Measurements from ENCODE around the gene DNAL4.
A peak's percentile ranks its signal among the peaks of the same experiment; 100 is the strongest.

DNAL4 gene

DNA sequence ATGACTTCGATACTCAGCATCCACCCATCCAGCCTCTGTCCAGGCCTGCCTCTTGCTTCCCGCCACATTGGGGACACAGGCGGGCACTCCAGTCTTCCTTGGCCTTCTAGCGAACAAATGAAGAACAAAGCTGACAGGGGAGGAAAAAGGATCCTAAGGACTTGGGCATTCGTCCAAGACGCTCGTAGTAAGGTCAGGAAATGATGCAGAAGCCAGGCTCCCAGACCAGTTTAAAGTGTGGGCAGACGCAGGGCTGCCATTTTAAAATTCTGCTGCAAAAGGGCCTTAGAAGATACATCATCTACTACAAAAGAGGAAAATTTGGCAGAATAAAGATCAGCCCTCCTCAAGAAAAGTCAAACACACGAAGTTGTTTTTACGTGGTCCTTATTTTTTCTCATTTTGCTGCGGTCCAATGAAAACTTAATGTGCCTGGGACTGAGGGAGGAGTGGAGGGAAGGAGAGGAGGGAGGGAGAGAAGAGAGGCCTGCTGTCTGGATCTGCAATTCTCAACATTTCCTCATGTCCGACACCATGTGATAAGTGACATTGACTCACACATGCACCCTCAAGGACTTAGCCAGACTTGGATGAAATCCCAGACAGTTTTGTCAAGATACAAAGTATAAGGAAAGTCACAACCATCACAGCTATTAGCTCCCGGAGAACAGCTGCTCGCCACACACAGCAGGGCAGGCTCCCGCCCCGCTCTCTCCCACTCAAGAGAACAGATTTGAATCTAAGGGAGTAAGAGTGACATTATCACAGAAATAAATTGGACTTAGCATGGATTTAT lies 5.7 kb downstream of the DNAL4 start:
- Histone ChIP-seq H2BK120ac (ENCODE audit: insufficient read depth, low read length, poor library complexity) (no peak overlapping the region), H3K27me3 (ENCODE audit: insufficient read depth, low read length) (no peaks in the 10 kb centered on the region), H3K14ac (ENCODE audit: low read length) (no peak overlapping the region), H3K27ac (ENCODE audit: low read depth, low read length) (no peak overlapping the region), H3K4me2 (ENCODE audit: low read length) (no peak overlapping the region), H2BK5ac (ENCODE audit: low read depth, low read length, poor library complexity) (no peak overlapping the region), H3K9me3 (ENCODE audit: insufficient read depth, low read depth, low read length) (no peaks in the 10 kb centered on the region), H2AFZ (ENCODE audit: insufficient read depth, low read length, poor library complexity) (no peak overlapping the region), H3K79me2 (ENCODE audit: control insufficient read depth, insufficient read depth, low read length, poor library complexity) (no peaks in the 10 kb centered on the region), H3K4me1 (ENCODE audit: control insufficient read depth in 1 of 2, insufficient read depth in 2 of 2, low read length in 2 of 2) (peaks cover 0 to under 1% of the 10 kb centered on the region in 2 experiments), H3K18ac (ENCODE audit: low read length) (no peak overlapping the region), H2AK5ac (ENCODE audit: low read length) (no peak overlapping the region), H3K79me1 (ENCODE audit: low read length) (no peaks in the 10 kb centered on the region), H3K4me3 (ENCODE audit: low read depth, low read length) (no peak overlapping the region), H4K12ac (ENCODE audit: low read depth, low read length) (no peak overlapping the region), H2BK12ac (ENCODE audit: low read length) (no peak overlapping the region), H3K23ac (ENCODE audit: low read length) (no peak overlapping the region), H3K9ac (ENCODE audit: low read length) (no peak overlapping the region), H4K91ac (ENCODE audit: low read depth, low read length) (no peak overlapping the region), H3K4ac (ENCODE audit: low read depth, low read length) (no peak overlapping the region), H4K8ac (ENCODE audit: low read depth, low read length) (no peak overlapping the region), H3K36me3 (ENCODE audit: control insufficient read depth in 1 of 2, insufficient read depth in 2 of 2, low read length in 2 of 2) (peaks cover 3 to 6% of the 10 kb centered on the region in 2 experiments)
- peak in 1 of 2 donors; percentile 16 for DNase-seq
- no CpG with 5 or more reads among the region's 16 CpGs for WGBS (ENCODE audit: extremely low coverage, insufficient coverage, insufficient read length)

DNA sequence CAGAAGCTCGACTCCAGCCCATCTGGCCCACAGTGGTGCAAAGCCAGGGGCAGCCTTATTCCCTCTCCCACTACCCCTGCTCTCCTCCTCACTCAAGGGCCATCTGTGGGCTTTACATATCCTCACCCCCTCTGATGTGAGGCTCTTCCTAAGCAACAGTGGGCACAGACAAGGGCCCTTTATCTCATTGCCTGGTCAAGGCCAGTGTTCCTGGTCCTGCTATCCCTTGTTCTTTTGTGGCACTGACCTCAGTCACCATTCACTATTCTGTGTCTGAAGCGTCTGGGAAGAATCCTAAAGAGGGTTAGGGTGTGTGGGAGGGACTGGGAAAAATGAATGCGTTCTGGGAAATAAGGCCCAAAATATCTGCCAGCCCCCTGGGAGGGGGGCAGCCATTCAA lies 7.3 kb downstream of the DNAL4 start:
- no peak overlapping the region for H3K14ac ChIP-seq (ENCODE audit: low read length)
- H3K4me1 ChIP-seq (ENCODE audit: control insufficient read depth in 1 of 2, insufficient read depth in 2 of 2, low read length in 2 of 2): no peaks in the 10 kb centered on the region
- H3K9ac ChIP-seq (ENCODE audit: low read length): no peak overlapping the region
- no peak overlapping the region for H4K8ac ChIP-seq (ENCODE audit: low read depth, low read length)
- no peak overlapping the region for H3K18ac ChIP-seq (ENCODE audit: low read length)
- no peak overlapping the region for H2AK5ac ChIP-seq (ENCODE audit: low read length)
- H2AFZ ChIP-seq (ENCODE audit: insufficient read depth, low read length, poor library complexity): no peak overlapping the region
- H3K4me2 ChIP-seq (ENCODE audit: low read length): no peak overlapping the region
- H2BK5ac ChIP-seq (ENCODE audit: low read depth, low read length, poor library complexity): no peak overlapping the region
- no peak overlapping the region for H3K4me3 ChIP-seq (ENCODE audit: low read depth, low read length)
- WGBS (ENCODE audit: extremely low coverage, insufficient coverage, insufficient read length): no CpG with 5 or more reads among the region's 3 CpGs
- DNase-seq: no peak
- H4K91ac ChIP-seq (ENCODE audit: low read depth, low read length): no peak overlapping the region
- no peak overlapping the region for H4K12ac ChIP-seq (ENCODE audit: low read depth, low read length)
- H3K27me3 ChIP-seq (ENCODE audit: insufficient read depth, low read length): no peaks in the 10 kb centered on the region
- H3K4ac ChIP-seq (ENCODE audit: low read depth, low read length): no peak overlapping the region
- no peak overlapping the region for H3K27ac ChIP-seq (ENCODE audit: low read depth, low read length)
- no peak overlapping the region for H2BK12ac ChIP-seq (ENCODE audit: low read length)
- H3K23ac ChIP-seq (ENCODE audit: low read length): peak overlapping the region; percentile 47
- H3K79me2 ChIP-seq (ENCODE audit: control insufficient read depth, insufficient read depth, low read length, poor library complexity): no peaks in the 10 kb centered on the region
- no peak overlapping the region for H2BK120ac ChIP-seq (ENCODE audit: insufficient read depth, low read length, poor library complexity)
- no peaks in the 10 kb centered on the region for H3K79me1 ChIP-seq (ENCODE audit: low read length)
- H3K9me3 ChIP-seq (ENCODE audit: insufficient read depth, low read depth, low read length): no peaks in the 10 kb centered on the region
- peaks cover 3 to 6% of the 10 kb centered on the region in 2 experiments for H3K36me3 ChIP-seq (ENCODE audit: control insufficient read depth in 1 of 2, insufficient read depth in 2 of 2, low read length in 2 of 2)

DNA sequence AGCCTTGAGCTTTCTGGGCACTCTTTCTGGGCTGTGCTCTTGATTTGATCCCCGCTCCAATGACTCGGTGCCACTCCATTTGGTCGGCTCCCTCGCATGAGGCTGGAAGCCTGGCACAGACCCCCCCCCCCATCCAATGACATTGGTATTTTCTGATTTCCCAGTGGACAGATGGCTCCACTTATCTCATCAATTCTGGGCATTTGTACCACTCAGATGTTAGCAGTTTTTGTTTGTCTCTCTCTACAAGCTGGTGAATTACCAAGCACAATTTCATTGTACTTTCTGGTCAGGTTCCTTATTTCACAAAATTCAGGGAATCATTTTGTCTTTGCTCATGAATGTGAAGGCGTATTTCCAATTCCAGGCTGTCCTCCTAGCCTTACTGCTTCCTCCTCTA lies 9.1 kb downstream of the DNAL4 start:
- Histone ChIP-seq H2AFZ (ENCODE audit: insufficient read depth, low read length, poor library complexity) (no peak overlapping the region), H3K79me2 (ENCODE audit: control insufficient read depth, insufficient read depth, low read length, poor library complexity) (no peaks in the 10 kb centered on the region), H4K12ac (ENCODE audit: low read depth, low read length) (no peak overlapping the region), H4K91ac (ENCODE audit: low read depth, low read length) (no peak overlapping the region), H3K4me3 (ENCODE audit: low read depth, low read length) (no peak overlapping the region), H3K4ac (ENCODE audit: low read depth, low read length) (no peak overlapping the region), H3K4me2 (ENCODE audit: low read length) (no peak overlapping the region), H3K9ac (ENCODE audit: low read length) (no peak overlapping the region), H2AK5ac (ENCODE audit: low read length) (no peak overlapping the region), H3K27ac (ENCODE audit: low read depth, low read length) (no peak overlapping the region), H2BK120ac (ENCODE audit: insufficient read depth, low read length, poor library complexity) (no peak overlapping the region), H3K14ac (ENCODE audit: low read length) (no peak overlapping the region), H3K23ac (ENCODE audit: low read length) (no peak overlapping the region), H3K27me3 (ENCODE audit: insufficient read depth, low read length) (no peaks in the 10 kb centered on the region), H4K8ac (ENCODE audit: low read depth, low read length) (no peak overlapping the region), H3K4me1 (ENCODE audit: control insufficient read depth in 1 of 2, insufficient read depth in 2 of 2, low read length in 2 of 2) (no peaks in the 10 kb centered on the region), H3K18ac (ENCODE audit: low read length) (no peak overlapping the region), H2BK12ac (ENCODE audit: low read length) (no peak overlapping the region), H3K9me3 (ENCODE audit: insufficient read depth, low read depth, low read length) (no peaks in the 10 kb centered on the region), H3K36me3 (ENCODE audit: control insufficient read depth in 1 of 2, insufficient read depth in 2 of 2, low read length in 2 of 2) (peaks cover 0 to 8% of the 10 kb centered on the region in 2 experiments), H2BK5ac (ENCODE audit: low read depth, low read length, poor library complexity) (no peak overlapping the region), H3K79me1 (ENCODE audit: low read length) (no peaks in the 10 kb centered on the region)
- WGBS (ENCODE audit: extremely low coverage, insufficient coverage, insufficient read length): no CpG with 5 or more reads among the region's 5 CpGs
- DNase-seq: no peak

DNA sequence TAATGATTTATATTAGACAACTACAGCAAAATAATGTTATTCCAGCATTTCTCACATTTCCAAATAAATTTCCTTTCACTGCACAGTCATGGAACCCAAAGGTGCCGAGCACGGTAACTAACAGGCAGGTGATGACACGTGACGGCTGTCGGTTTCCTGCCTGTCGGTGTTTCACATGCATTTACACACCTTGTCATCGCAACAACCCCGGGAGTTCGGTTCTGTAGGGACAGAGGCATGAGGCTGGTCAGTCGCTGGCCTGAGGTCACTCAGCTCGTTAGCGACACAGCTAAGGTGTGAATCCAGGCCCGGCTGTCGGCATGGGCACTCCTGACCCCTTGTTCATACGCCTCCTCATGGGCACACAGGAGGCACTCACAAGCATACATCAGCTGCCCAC lies 9.9 kb downstream of the DNAL4 start:
- no peak overlapping the region for H4K8ac ChIP-seq (ENCODE audit: low read depth, low read length)
- H3K79me2 ChIP-seq (ENCODE audit: control insufficient read depth, insufficient read depth, low read length, poor library complexity): no peaks in the 10 kb centered on the region
- no peaks in the 10 kb centered on the region for H3K4me1 ChIP-seq (ENCODE audit: control insufficient read depth in 1 of 2, insufficient read depth in 2 of 2, low read length in 2 of 2)
- no peaks in the 10 kb centered on the region for H3K79me1 ChIP-seq (ENCODE audit: low read length)
- no peak overlapping the region for H2BK5ac ChIP-seq (ENCODE audit: low read depth, low read length, poor library complexity)
- no peak overlapping the region for H2BK12ac ChIP-seq (ENCODE audit: low read length)
- no peak overlapping the region for H2AK5ac ChIP-seq (ENCODE audit: low read length)
- no peak overlapping the region for H2AFZ ChIP-seq (ENCODE audit: insufficient read depth, low read length, poor library complexity)
- no peak overlapping the region for H3K14ac ChIP-seq (ENCODE audit: low read length)
- H3K4me3 ChIP-seq (ENCODE audit: low read depth, low read length): no peak overlapping the region
- H3K4ac ChIP-seq (ENCODE audit: low read depth, low read length): no peak overlapping the region
- no peak overlapping the region for H3K4me2 ChIP-seq (ENCODE audit: low read length)
- H3K36me3 ChIP-seq (ENCODE audit: control insufficient read depth in 1 of 2, insufficient read depth in 2 of 2, low read length in 2 of 2): peaks cover 0 to 10% of the 10 kb centered on the region in 2 experiments
- no peak overlapping the region for H4K91ac ChIP-seq (ENCODE audit: low read depth, low read length)
- WGBS (ENCODE audit: extremely low coverage, insufficient coverage, insufficient read length): no CpG with 5 or more reads among the region's 15 CpGs
- no peaks in the 10 kb centered on the region for H3K9me3 ChIP-seq (ENCODE audit: insufficient read depth, low read depth, low read length)
- no peak overlapping the region for H3K9ac ChIP-seq (ENCODE audit: low read length)
- H4K12ac ChIP-seq (ENCODE audit: low read depth, low read length): no peak overlapping the region
- H2BK120ac ChIP-seq (ENCODE audit: insufficient read depth, low read length, poor library complexity): no peak overlapping the region
- H3K27ac ChIP-seq (ENCODE audit: low read depth, low read length): no peak overlapping the region
- no peak overlapping the region for H3K23ac ChIP-seq (ENCODE audit: low read length)
- DNase-seq: no peak
- no peaks in the 10 kb centered on the region for H3K27me3 ChIP-seq (ENCODE audit: insufficient read depth, low read length)
- no peak overlapping the region for H3K18ac ChIP-seq (ENCODE audit: low read length)

Data from trophoblast cell (in vitro differentiated cells and primary cell).